OCI-LY7 (cell line): ENCODE measurements around the gene PRICKLE2. TPM values are rescaled to one million over a fixed set of nuclear protein-coding genes. Genes with fewer than 3 reads are reported as not detected.

Experiments used
- BruUV-seq: library from RNA; stranded (reverse); fragments of 400-500 nt; replicated peaks from 2 replicates; lab custom pipeline; 2021; lab: Mats Ljungman, UMichigan
- CTCF ChIA-PET: fragments of 300-600 bp; sonication (Branson Sonifier 250); formaldehyde crosslinking; loops from one replicate; lab custom pipeline; 2022; ENCODE audit warnings: antibody characterized with exemption; ENCODE audit not compliant: unreplicated experiment; lab: Charles Lee
- POLR2A ChIA-PET: fragments of 300-600 bp; sonication (Branson Sonifier 250); formaldehyde crosslinking; loops from one replicate; lab custom pipeline; 2022; ENCODE audit warnings: antibody characterized with exemption; lab: Charles Lee
- DNase-seq: peaks from one replicate; pipeline ENCODE4 v3.0.0-alpha.2; 2015; ENCODE audit warnings: low spot score
- H2AFZ ChIP-seq: fragments of 200-600 bp; sonication (generic), shearing (Covaris generic); 2 replicates; pipeline ENCODE4 v1.6.1; 2014; ENCODE audit warnings: mild to moderate bottlenecking, antibody characterized with exemption, low read length, moderate library complexity
- H3K27ac ChIP-seq: fragments of 200-600 bp; sonication (generic); 2 replicates; pipeline ENCODE4 v1.5.1; 2014; ENCODE audit warnings: mixed run types, low read depth, mild to moderate bottlenecking, moderate library complexity, low read length, inconsistent platforms; ENCODE audit not compliant: poor library complexity, severe bottlenecking
- H3K36me3 ChIP-seq: fragments of 200-600 bp; sonication (generic); 2 replicates; pipeline ENCODE4 v1.6.1; 2014; ENCODE audit warnings: mild to moderate bottlenecking, antibody characterized with exemption, low read length, moderate library complexity, mixed read lengths; ENCODE audit not compliant: insufficient read depth
- H3K4me1 ChIP-seq: fragments of 200-600 bp; sonication (generic); 2 replicates; pipeline ENCODE4 v1.5.1; 2014; ENCODE audit warnings: mild to moderate bottlenecking, low read length; ENCODE audit not compliant: insufficient read depth, poor library complexity, severe bottlenecking
- H3K4me2 ChIP-seq: fragments of 200-600 bp; sonication (generic); 2 replicates; pipeline ENCODE4 v1.6.1; 2014; ENCODE audit warnings: mild to moderate bottlenecking, low read length
- H3K4me3 ChIP-seq: fragments of 200-600 bp; sonication (generic); 2 replicates; pipeline ENCODE4 v1.5.1; 2014; ENCODE audit warnings: mild to moderate bottlenecking, low read depth, low read length; ENCODE audit not compliant: poor library complexity, severe bottlenecking
- H3K79me2 ChIP-seq: fragments of 200-600 bp; sonication (generic); 2 replicates; pipeline ENCODE4 v1.6.1; 2016; ENCODE audit warnings: low read depth, mild to moderate bottlenecking, low read length, moderate library complexity, mixed read lengths; ENCODE audit not compliant: insufficient read depth
- H3K9me2 ChIP-seq: fragments of 200-600 bp; sonication (generic); 2 replicates; pipeline ENCODE4 v1.6.1; 2016; ENCODE audit warnings: mild to moderate bottlenecking, low read length, mixed read lengths; ENCODE audit not compliant: insufficient read depth
- H3K9me3 ChIP-seq: fragments of 200-600 bp; sonication (generic); 2 replicates; pipeline ENCODE4 v1.6.1; 2014; ENCODE audit warnings: mild to moderate bottlenecking, mixed run types, low read length, mixed read lengths
- H4K20me1 ChIP-seq: fragments of 200-600 bp; sonication (generic); 2 replicates; pipeline ENCODE4 v1.6.1; 2014; ENCODE audit warnings: mild to moderate bottlenecking, antibody characterized with exemption, low read length, moderate library complexity, mixed read lengths; ENCODE audit not compliant: insufficient read depth
- EZH2phosphoT487 ChIP-seq: fragments of 200-600 bp; sonication (generic); IDR thresholded peaks from 2 replicates; pipeline ENCODE4 v1.6.1; 2018; ENCODE audit warnings: low read depth, borderline replicate concordance, mild to moderate bottlenecking, mixed run types, antibody characterized with exemption, low read length, moderate library complexity, mixed read lengths
- intact Hi-C: fragments of 100-400 bp; cut with micrococcal nuclease; formaldehyde crosslinking; loops from one replicate; pipeline ENCODE4 v1.10.0; 2022; ENCODE audit not compliant: unreplicated experiment
- total RNA-seq, 2 experiments: library from RNA; depleted of rRNA in 1 of 2; stranded (reverse); fragments of >200 nt in 1 of 2; shearing (Covaris generic) in 1 of 2; gene quantifications; 2 replicates each; pipeline ENCODE4 v1.2.3, GENCODE V29; 2014 to 2022
- TF ChIP-seq, protein P1 (sequence below): fragments of 200-600 bp; sonication (generic); conservative IDR thresholded peaks from 2 replicates; pipeline ENCODE4 v1.5.1; 2014; ENCODE audit warnings: mild to moderate bottlenecking, antibody characterized with exemption, low read length, moderate library complexity, mixed read lengths

PRICKLE2 gene
- total RNA-seq, 2 experiments from 2014 or later = 2.0 to 3.9 TPM

DNA sequence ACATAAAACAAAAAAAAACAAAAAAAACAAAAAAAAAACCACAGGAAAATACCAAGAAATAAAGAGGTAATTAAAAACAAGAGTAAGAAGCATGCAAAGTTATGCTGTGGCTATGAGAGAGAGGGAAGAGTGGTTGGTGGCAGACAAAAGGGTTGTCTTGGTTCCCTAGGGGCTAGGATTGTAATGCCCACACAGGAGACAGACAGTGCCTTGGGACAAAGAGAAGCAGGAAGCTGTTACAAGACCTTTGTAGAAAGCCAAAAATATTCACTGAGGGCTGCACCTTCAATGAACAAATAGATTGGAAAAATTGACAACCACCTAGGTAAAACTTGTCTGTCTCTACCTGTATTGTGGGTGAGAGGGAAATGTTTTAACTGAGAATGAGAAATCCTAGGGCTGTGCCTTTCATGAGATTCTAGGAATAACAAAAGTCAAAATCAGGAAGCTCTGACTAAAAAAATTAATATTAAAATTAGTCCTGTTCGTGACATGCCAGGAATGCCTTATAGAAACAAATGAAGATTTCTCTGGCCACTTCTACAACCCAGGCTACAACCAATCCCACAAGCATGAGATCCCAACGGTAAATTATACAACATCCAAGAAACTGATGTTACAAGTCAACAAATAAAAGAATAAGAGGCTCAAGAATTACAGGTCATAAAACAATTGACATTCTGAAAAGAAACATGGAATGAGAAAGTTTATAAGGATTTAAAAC lies 45.0 kb upstream of the PRICKLE2 start:
- H4K20me1 ChIP-seq = no peaks in the 10 kb centered on the region
- H3K4me3 ChIP-seq = no peak overlapping the region
- CTCF ChIA-PET = no interaction called here
- no peak for DNase-seq
- no peaks in the 10 kb centered on the region for H3K9me2 ChIP-seq
- H3K4me1 ChIP-seq = no peaks in the 10 kb centered on the region
- no peak overlapping the region for H2AFZ ChIP-seq
- intact Hi-C loops = no loop called here
- no peaks in the 10 kb centered on the region for H3K79me2 ChIP-seq
- no TSS peak for BruUV-seq
- no peaks in the 10 kb centered on the region for H3K36me3 ChIP-seq
- POLR2A ChIA-PET = interaction anchor here (0.8 to 1.3 kb wide), 2 partner anchors 12 to 16 kb away, joined by 4 read pairs; no protein-coding TSS in a partner anchor
- no peaks in the 10 kb centered on the region for H3K9me3 ChIP-seq
- H3K27ac ChIP-seq = no peak overlapping the region
- H3K4me2 ChIP-seq = no peak overlapping the region
- TF ChIP-seq, protein P1, sequence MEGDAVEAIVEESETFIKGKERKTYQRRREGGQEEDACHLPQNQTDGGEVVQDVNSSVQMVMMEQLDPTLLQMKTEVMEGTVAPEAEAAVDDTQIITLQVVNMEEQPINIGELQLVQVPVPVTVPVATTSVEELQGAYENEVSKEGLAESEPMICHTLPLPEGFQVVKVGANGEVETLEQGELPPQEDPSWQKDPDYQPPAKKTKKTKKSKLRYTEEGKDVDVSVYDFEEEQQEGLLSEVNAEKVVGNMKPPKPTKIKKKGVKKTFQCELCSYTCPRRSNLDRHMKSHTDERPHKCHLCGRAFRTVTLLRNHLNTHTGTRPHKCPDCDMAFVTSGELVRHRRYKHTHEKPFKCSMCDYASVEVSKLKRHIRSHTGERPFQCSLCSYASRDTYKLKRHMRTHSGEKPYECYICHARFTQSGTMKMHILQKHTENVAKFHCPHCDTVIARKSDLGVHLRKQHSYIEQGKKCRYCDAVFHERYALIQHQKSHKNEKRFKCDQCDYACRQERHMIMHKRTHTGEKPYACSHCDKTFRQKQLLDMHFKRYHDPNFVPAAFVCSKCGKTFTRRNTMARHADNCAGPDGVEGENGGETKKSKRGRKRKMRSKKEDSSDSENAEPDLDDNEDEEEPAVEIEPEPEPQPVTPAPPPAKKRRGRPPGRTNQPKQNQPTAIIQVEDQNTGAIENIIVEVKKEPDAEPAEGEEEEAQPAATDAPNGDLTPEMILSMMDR = no peak

DNA sequence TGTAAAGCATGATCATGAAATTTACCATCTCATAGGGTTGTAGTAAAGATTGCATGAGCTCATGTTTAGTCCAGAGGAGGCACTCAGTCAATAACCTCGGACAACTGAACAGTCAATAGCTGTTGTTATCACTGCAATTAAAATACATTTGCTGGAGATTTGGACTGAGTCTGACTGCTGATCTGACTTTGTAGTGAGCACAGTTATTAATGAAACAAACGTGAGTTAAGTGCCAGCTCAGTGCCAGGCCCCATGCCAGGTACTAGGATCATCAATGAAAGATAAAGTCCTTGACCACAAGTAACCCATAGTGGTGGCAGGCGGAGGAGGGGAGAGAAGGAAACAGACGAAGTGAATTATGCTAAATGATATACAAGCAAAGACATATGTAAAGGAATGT lies 43.7 kb upstream of the PRICKLE2 start:
- TF ChIP-seq EZH2phosphoT487 = no peak
- TF ChIP-seq, protein P1 = no peak

More for the DNA sequence above, 43.7 kb upstream of the PRICKLE2 start:
- Histone ChIP-seq H3K36me3 (no peaks in the 10 kb centered on the region), H2AFZ (no peak overlapping the region), H3K27ac (no peak overlapping the region), H3K9me2 (no peaks in the 10 kb centered on the region), H3K4me1 (no peaks in the 10 kb centered on the region), H3K4me2 (no peak overlapping the region), H3K79me2 (no peaks in the 10 kb centered on the region), H3K9me3 (no peaks in the 10 kb centered on the region), H3K4me3 (no peak overlapping the region), H4K20me1 (no peaks in the 10 kb centered on the region)
- BruUV-seq = no TSS peak
- ChIA-PET POLR2A (no interaction called here), CTCF (no interaction called here)
- intact Hi-C loops = no loop called here
- no peak for DNase-seq
